NCI-H187 treated with DMSO at 0.1 percent for 48 hours (cell line): ENCODE data around the gene TRIM6.
"Not testable (repeated sequence)": the region's sequence is repeated elsewhere in the genome, so short reads cannot be mapped to it uniquely, and the experiment has no call there.

Experiments used
- DNase-seq: peaks from one replicate; lab custom pipeline; 2025; lab: John Stamatoyannopoulos, UW

Gene TRIM6, protein sequence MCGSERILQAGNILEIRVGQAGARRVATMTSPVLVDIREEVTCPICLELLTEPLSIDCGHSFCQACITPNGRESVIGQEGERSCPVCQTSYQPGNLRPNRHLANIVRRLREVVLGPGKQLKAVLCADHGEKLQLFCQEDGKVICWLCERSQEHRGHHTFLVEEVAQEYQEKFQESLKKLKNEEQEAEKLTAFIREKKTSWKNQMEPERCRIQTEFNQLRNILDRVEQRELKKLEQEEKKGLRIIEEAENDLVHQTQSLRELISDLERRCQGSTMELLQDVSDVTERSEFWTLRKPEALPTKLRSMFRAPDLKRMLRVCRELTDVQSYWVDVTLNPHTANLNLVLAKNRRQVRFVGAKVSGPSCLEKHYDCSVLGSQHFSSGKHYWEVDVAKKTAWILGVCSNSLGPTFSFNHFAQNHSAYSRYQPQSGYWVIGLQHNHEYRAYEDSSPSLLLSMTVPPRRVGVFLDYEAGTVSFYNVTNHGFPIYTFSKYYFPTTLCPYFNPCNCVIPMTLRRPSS

DNA sequence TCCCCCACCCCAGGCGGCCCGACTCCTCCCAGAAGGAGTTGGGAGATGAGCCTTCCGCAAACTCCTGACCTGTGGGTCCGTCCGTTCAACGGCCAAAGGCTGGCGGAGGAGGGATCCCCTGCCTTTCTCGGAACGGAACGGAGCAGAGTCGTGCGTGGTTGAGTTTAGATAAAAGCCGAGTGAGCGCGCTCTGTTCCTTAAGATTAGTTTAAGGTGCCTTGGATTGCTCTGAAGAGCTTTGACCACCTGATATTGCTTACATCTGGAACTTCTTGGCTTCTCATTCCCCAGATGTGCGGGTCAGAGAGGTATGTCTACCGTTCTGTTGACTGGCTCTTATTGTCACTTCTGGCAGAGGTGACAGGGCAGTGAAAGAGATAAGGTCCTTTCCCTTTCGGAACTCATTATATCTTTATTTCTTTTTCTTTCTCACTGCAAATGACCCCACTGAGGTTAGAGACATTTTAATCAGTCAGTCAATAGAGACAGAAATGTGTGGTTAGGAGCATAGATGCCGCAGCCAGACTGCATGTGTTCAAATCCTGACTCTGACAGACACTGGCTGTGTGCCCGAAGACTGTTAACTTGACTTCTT lies at the start of gene TRIM6:
TRIM6 (plus strand) TSS at position 31 of the 595 bp plus-strand sequence; CDS start at position 292, 261 bp downstream.
- no peak for DNase-seq

DNA sequence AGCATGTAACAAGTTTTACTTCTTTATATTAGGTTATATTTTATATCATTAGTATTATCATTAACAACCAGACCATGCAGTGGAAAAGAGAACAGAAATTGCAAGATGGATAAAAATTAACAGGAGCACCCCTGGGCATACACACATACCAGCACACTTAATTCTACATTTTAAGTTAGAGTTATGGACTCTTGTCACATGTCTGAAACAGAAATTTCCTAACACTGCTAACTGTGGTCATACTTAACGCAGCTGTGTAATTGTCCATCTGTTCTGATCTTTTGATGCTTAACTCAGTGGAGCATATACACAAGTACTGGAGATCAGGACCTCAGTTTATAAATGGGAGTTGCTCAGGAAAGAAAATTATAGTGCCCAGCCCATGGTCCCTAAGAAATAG lies 48.5 kb upstream of the TRIM6 start:
- no peak for DNase-seq

DNA sequence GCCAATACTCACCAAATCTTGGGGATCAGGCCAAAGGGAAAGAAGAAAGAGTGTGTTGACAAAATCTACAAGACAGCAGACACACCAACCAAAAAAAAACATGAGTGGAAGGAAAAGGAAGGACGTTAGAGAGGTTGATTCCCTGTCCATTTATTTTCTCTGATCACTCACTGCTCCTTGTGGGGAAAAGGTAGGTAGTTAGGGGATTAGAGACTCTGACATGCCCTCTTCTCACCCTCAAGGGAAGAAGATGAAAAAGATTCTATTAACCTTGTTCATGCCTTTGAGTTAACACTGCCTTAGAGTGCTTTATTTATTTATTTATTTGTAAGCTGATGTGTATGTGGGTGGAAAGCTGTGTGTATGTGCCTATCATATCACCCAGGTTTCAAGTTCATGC lies 48.0 kb upstream of the TRIM6 start, which contains the start of gene OR52H1:
OR52H1 (minus strand) TSS at position 101 of the 400 bp plus-strand sequence. CDS start 3,035 bp downstream, outside the sequence.
- no peak for DNase-seq

DNA sequence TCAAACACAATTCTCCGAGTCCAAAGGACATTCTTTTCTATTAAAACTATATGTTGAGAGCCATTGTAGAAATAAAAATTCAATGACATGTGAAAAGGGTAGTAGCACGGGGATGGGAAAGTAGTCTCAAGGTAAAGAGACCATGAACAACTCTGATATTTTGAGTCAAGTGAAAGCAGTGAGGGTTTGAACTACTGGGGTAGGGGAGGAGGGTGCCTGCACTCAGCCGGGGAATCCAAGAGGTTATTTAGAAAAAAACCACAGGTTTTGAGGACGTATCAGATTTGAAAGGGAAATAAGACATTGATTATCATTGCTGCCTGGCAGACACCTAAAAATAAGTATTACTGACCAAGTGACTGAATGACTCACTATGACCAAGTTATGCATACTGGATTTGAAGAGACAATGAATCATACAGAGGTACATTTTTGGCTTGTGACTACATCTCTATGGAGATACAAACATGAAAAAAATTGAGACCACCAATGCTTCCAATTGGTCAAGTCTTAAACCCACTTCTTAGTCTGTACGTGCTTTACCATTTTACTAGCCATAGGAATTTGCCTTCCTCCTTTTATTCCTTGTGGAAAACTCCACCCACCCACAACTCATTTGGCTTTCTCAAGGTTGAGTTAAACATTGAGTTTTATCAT lies 45.9 kb upstream of the TRIM6 start:
- no peak for DNase-seq

DNA sequence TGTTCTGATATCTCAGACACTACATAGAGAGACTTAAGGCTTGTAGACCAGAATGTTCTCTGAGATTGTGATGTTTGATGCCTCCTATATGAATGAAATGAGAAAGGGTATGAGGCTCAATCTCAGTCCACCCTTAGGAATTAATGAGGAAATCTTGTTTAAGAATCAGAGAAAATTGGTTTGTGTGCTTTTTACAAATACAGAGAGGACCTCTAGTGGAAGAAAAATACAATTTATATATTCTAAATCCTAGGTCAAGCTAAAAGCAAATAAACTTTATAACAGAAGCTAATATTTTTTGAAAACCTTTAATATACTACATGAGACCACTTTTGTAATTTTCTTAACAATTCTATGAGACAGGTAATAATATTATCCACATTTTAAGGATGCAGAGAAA lies 43.1 kb upstream of the TRIM6 start:
- DNase-seq = no peak

DNA sequence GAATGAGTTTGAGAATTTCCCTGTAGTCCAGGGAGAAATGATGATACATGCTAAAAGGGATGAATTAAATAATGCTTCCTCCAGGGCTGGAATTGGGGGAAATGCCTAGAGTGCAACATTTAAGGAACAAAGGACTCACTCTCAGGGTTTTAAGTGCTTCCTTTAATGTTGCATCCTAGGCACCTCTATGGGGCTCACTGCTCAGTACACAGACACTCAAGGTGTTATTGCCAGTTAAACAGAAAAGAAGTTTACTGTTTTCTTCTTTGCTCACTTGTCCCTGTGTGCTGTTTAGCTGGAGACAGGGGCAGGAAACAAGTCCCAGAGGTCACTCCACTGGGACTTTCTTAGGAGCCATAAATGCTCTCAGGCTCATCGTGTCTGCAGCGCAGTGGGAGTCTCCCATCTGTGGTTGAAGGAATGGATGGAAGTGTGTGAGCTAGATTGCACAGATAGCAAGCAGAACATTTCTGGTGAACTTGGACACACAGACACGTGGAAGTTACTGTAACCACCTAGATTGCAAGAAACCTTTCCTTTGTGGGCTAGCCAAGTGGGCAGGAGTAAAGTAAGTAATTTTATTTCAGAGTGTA lies 39.7 kb upstream of the TRIM6 start:
- no peak for DNase-seq

DNA sequence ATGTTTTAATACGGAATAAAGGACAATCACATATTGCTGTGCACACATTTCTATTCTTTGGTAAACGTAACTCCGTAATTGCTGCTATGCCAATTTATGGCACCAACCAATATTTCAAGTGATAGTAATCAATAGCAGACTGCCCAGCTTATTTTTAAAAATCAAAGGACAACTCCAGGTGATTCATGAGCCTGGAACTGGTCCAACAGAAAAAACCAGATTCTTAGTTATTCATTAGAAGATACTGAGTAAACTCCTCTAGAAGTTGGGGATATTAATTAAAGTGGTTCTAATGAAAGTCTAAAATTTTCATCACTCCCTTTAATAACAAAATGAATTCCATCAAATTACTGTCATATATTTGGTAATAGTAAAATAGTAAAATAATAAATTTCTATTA lies 38.7 kb upstream of the TRIM6 start:
- DNase-seq = no peak

DNA sequence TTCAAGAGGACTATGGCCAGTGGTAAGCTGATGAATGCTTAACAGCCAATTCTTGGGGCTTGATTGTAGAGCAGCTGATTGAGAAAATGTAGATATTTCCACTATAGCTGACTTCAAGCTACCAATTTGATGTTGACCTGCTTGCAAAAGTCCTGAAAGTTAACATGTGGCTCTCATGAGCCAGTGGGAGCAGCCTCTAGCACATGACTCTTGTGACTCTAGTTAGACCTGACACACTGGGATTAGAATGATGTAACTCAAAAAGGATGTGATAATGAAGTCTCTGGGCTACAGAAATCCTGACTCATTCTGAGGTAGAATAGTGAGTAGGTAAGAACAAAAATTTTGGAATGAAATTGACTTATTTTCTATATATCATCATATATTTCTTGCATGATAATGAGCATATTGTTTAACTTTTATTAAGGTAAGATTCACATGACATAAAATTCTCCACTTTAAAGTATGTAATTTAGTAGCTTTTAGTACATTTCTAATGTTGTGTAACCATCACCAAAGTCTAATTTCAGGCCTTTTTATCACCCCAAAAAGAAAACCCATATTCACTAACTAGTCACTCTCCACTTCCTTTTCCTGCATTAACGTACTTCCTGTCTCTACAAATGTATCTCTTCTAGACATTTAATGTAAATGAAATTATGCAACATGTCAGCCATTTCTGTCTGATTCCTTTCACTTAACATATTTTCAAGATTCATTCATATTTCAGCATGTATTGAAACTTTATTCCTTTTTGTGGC lies 32.0 kb upstream of the TRIM6 start:
- DNase-seq = no peak

DNA sequence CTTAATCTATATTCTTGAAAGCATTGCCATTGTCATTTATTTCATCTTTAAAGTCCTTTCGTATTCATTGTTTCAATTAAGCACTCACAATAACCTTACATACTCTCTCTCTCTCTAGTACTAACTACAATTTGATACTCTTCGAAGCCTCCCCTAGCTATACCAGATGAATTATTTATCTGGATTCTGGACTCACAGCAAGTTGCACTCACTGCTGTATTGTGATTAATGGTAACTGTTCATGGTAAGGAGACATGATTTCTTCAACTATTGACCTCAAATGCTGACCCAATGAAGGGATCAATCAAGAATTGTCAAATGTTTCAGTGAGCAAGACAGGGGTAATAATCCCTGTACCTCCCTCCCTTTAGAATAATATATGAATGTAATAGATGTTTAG lies 21.8 kb upstream of the TRIM6 start:
- DNase-seq = no peak

DNA sequence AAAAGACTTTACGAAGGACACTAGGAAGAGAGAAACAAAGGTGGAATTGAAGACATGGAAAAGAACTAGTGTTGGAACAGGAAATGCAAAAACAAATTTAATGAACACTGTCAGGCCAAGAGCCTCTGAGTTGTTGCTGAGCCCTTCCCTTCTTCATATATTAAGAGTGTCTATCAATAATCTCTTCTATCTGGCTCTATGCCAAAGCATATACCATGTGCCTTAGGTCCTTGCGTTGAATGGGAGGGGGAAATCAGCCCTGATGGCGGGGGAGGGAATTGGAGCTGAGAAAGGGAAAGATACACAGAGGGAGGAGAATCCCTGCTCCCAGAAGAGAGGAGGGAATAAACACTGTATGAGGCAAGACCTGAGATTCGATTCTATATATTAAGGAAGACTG lies 21.3 kb upstream of the TRIM6 start:
- no peak for DNase-seq

DNA sequence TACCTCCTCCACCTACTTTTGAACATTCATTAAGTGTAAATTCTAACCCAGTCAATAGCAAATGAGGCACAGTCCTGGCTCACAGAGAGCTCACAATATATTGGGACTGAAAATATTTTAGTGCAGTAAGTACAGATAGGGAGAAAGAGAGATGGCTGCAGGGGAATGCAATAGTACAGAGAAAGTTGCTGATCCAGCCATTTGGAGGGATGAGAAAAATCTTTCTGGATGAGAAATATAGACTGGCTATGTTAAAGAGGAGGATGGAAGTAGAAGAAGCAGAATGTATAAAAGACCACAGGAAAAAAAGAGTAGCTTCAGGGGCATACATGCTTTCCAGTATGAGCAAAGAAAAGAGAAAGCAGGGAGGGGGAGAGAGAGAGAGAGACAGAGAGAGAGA lies 19.3 kb upstream of the TRIM6 start:
- DNase-seq = no peak

DNA sequence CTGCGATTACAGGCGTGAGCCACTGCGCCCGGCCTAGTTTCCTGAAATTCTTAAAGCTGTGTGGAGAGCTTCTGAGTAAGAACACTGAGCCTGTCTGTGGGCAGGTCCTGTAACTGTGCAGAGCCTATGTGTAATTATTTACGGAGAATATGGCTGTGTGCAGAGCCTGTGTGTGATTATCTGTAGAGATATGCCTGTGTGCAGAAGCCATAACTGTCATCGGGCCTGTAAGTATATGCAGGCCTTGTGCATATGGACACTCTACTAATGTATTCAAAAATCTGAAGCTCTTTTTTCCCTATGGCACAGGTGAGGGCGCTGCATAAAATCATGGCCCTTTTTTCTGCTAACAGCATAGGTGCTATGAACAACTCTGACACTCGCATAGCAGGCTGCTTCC lies 15.9 kb upstream of the TRIM6 start, which contains the start of gene OR52B6:
OR52B6 (plus strand) TSS at position 301 of the 400 bp plus-strand sequence; CDS start at position 301, 0 bp downstream.
- DNase-seq = no peak

DNA sequence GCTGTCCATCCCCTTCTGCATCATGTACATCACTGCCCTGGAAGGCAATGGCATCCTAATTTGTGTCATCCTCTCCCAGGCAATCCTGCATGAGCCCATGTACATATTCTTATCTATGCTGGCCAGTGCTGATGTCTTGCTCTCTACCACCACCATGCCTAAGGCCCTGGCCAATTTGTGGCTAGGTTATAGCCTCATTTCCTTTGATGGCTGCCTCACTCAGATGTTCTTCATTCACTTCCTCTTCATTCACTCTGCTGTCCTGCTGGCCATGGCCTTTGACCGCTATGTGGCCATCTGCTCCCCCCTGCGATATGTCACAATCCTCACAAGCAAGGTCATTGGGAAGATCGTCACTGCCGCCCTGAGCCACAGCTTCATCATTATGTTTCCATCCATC lies 15.4 kb upstream of the TRIM6 start:
- no peak for DNase-seq

DNA sequence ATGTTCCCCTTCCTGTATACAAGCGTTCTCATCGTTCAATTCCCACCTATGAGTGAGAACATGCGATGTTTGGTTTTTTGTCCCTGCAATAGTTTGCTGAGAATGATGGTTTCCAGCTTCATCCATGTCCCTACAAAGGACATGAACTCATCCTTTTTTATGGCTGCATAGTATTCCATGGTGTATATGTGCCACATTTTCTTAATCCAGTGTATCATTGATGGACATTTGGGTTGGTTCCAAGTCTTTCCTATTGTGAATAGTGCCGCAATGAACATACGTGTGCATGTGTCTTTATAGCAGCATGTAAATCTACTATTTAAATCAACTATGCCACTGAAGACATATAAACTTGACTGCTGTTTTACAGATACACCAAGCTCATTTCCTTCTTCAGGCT lies 12.0 kb upstream of the TRIM6 start:
- not testable (repeated sequence) for DNase-seq

DNA sequence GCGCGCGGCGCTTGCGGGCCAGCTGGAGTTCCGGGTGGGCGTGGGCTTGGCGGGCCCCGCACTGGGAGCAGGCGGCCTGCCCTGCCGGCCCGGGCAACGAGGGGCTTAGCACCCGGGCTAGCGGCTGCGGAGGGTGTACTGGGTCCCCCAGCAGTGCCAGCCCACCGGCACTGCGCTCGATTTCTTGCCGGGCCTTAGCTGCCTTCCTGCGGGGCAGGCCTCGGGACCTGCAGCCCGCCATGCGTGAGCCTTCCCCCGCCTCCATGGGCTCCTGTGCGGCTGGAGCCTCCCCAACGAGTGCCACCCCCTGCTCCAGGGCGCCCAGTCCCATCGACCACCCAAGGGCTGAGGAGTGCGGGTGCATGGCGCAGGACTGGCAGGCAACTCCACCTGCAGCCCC lies 6.5 kb upstream of the TRIM6 start:
- DNase-seq = not testable (repeated sequence)

DNA sequence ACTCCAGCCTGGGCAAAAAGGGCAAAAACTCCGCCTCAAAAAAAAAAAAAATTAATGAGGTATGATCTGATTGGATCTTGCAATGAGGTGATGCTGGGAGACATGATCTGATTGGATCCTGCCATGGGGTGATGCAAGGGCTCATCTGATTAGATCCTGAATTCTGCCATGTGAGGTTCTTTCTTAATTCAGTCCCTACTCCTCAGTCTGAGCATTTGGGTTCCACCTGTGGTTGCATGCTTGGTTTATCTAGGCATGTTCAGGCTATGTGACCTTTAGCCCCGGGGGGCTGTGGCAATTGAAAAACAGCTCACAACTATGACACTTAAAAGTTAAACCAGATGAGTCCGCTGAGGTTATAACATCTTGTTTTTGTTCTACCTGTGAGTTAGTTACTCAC lies 4.8 kb upstream of the TRIM6 start:
- no peak for DNase-seq

DNA sequence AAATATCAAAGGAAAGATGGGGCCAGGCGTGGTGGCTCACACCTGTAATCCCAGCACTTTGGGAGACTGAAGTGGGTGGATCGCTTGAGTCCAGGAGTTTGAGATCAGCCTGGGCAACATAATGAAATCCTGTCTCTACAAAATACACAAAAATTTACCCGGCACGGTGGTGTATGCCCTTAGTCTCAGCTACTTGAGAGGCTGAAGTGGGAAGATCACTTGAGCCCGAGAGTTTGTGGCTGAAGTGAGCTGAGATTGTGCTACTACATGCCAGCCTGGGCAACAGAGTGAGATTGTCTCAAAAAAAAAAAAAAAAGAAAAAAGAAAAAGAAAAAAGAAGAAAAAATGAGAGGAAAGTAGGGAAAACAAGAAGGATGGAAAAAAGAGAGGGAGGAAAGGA lies 3.8 kb upstream of the TRIM6 start:
- DNase-seq = no peak

DNA sequence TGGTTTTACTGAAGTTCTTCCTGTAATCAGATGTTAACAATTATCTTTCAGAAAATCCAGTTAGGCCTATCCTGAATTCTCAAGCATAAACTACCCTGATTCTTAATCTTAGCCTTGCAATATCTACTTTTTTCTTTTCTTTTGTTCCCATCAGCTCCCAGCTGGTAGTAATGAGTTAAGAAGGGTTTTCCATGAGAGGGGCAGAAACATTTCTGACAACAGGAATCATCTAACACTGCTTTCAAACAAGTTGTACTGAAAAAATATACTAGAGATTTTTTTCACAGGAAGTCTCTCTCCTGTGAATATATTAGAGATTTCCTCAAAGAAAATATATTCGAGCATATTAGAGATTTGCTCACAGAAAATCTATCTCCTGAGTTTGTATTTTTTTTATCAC lies 3.3 kb upstream of the TRIM6 start:
- DNase-seq = no peak

DNA sequence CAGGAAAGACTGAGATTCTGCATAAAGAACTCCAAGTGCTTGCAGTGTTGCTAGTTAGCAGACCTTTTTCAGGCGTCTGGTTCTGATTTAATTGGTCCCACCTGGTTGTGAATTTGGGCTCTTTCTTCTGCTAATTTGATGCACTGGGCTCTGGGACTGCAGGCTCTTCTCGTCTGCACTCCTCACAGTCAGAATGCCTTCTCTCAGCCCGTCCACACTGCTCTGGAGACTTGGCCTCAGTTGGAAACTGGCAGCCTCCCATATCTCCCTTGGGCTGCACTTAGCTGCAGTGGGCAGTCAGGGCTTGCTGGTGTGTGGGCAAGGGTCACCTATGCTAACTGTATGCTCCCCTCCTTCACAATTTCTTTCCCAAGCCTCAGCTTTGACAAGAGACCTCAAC lies 1.5 kb downstream of the TRIM6 start:
- no peak for DNase-seq

DNA sequence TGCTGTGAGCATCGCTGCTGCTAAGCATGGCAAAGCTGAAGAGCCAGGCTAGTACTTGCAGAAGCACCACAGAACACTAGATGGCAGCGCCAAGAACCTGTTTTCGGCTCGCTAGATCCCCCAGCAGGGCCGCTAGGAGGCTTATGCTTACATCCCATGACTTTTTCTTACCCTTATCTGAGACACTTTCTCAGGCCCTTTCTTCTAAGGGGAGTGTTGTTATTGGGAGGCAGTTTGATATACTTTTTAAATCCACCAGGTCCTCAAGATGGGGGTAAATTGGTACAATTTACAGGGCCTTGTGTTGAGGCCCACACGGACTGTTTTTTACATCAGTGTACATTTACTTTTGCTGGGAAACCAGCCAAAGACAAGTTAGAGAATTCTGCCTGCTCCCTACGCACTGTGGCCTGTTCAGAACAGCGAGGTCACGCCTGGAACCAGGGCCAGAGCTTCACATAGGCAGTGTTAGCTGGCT lies 4.0 kb downstream of the TRIM6 start:
- DNase-seq = no peak

DNA sequence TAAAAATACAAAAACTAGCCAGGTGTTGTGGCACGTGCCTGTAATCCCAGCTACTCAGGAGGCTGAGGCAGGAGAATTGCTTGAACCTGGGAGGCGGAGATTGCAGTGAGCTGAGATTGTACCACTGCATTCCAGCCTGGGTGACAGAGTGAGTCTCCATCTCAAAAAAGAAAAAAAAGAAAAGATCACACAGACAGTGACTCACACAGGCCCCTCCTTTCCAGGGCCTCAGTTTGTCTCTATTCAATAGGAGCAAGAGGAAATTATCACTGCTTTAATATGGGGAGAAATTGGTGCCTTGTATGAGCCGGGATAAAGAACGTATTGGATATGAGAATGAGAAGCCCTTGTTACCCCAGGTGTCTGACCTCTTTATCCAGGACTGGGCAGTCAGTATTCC lies 6.4 kb downstream of the TRIM6 start:
- not testable (repeated sequence) for DNase-seq
